ENCODE measurements around the gene GIT1. TPM values are rescaled to one million over a fixed set of nuclear protein-coding genes. Genes with fewer than 3 reads are reported as not detected.

GIT1 gene
- total RNA-seq, 1 donor from 2014 or later = 46.7 TPM

DNA sequence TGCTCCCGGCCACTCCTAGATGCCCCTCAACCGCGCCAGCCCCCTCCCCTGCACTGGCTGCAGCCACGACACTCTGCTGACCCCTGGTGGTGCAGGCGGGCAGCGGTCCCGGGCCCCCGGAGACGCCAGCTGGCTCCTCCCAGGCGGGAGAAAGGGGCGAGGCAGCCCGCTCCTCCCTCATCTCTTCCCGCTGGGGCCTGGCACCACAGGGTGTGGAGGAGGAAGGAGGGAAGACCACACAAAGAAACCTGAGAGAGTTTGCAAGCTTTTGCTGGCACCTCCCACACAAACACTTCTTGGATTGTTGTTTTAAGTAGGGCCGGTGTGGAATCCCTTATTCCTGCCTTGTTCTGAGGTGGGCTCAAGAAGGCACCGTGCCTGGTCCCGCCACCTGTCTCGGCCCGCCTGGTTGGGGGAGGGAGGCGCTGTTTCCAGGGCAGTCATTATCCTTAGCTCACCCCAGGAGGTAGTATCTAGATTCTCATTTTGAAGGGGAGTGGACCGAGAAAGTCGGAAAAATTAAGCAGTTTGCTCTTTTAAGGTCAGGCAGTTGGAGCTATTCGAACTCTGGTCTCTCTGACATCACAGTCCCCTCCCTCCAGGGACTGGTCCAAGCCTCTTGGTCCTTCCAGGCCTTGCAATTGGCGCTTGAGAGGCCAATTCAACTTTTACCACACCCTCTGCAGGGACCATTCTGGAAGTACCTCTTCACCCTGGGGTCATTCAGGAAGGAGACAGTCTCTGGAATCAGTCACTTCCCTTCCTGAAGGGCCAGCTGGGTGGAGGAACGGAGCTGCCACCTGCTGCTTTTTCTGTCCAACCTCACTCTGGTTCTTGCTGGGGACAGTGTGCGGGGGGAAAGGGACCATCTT lies 2.5 kb upstream of the GIT1 start:
- H3K4me1 Mint-ChIP-seq (ENCODE audit: low read depth, unreplicated experiment) = peaks cover 21% of the 10 kb centered on the region
- peaks cover 14% of the 10 kb centered on the region for H3K27me3 Mint-ChIP-seq (ENCODE audit: unreplicated experiment)
- TF ChIP-seq, protein P1, sequence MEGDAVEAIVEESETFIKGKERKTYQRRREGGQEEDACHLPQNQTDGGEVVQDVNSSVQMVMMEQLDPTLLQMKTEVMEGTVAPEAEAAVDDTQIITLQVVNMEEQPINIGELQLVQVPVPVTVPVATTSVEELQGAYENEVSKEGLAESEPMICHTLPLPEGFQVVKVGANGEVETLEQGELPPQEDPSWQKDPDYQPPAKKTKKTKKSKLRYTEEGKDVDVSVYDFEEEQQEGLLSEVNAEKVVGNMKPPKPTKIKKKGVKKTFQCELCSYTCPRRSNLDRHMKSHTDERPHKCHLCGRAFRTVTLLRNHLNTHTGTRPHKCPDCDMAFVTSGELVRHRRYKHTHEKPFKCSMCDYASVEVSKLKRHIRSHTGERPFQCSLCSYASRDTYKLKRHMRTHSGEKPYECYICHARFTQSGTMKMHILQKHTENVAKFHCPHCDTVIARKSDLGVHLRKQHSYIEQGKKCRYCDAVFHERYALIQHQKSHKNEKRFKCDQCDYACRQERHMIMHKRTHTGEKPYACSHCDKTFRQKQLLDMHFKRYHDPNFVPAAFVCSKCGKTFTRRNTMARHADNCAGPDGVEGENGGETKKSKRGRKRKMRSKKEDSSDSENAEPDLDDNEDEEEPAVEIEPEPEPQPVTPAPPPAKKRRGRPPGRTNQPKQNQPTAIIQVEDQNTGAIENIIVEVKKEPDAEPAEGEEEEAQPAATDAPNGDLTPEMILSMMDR (IDR thresholded peaks at IDR 0.05; ENCODE audit: partially characterized antibody, unreplicated experiment) = peak; percentile 95
- DNase-seq = peak; percentile 99
- no peaks in the 10 kb centered on the region for H3K36me3 Mint-ChIP-seq (ENCODE audit: unreplicated experiment)
- peaks cover 4% of the 10 kb centered on the region for H3K9me3 Mint-ChIP-seq (ENCODE audit: unreplicated experiment)
- H3K27ac Mint-ChIP-seq (ENCODE audit: unreplicated experiment) = peak overlapping the region; percentile 91
- peak overlapping the region; percentile 87 for H3K4me3 Mint-ChIP-seq (ENCODE audit: unreplicated experiment)

DNA sequence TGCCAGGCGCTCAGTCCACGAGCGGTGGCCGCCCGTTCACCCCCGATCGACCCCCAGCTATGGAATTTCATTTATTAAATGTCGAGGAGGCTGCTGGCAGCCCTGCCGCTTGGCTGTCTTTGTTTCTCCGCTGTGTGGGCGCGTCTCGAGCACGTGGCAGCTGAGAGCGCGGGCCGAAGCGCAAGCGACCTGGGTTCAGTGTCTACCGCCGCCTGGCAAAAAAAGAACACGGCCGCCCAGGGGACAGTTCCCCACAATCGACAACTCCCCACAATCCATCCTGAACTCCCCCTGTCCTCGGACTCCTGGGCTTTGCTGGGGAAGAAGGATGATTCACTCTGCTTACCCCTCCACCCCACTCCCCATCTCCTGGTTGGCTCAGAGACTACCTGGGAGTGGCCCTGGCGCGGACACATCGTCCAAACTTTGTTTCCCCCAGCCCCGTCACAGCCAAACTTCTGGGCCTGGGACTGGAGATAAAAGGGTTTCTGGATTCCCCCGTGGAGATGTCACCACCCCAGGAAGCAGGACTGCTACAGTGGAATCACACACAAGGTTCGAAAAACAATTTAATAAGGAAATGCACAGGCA lies 1.8 kb upstream of the GIT1 start:
- TF ChIP-seq, protein P1 (IDR thresholded peaks at IDR 0.05; ENCODE audit: partially characterized antibody, unreplicated experiment) = no peak
- H3K36me3 Mint-ChIP-seq (ENCODE audit: unreplicated experiment) = no peaks in the 10 kb centered on the region
- peak overlapping the region; percentile 87 for H3K4me3 Mint-ChIP-seq (ENCODE audit: unreplicated experiment)
- no peak overlapping the region for H3K27ac Mint-ChIP-seq (ENCODE audit: unreplicated experiment)
- peaks cover 4% of the 10 kb centered on the region for H3K9me3 Mint-ChIP-seq (ENCODE audit: unreplicated experiment)
- peaks cover 14% of the 10 kb centered on the region for H3K27me3 Mint-ChIP-seq (ENCODE audit: unreplicated experiment)
- no peak for DNase-seq
- peaks cover 20% of the 10 kb centered on the region for H3K4me1 Mint-ChIP-seq (ENCODE audit: low read depth, unreplicated experiment)

DNA sequence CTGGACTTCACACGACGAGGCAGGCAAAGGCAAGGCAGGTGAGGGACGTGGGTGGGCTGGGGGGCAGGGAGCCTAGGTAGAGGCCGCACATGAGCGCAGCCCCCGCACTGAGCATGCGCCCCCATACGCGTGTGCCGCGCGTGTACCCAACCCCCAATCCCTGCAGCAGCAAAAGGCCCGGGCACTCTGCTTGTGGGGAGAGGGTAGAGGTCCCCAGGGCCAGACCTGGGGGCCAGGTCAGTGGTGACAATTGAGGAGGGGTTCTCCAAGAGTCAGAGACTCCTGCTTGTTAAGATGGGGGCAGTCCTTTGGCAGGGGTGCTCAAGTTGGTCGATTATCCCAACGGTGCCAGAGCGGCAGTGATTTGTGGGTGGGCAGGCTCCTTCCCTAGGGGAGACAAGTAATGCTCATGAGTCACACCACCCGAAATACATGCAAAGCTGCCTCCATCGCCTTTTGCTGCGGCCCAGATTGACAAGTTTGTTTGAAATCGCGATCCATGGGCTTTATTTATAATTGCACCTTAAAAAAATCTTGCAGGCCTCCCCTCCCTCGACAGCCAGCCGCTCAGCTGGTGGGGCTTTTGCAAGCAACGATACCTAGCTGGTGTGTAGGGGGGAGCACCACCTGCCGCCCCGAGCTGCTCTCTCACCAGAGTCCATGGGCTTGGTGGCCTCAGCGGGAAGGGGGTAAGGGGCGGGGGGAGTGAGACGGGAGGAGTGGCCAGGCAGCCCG lies 1.1 kb upstream of the GIT1 start:
- TF ChIP-seq, protein P1 (IDR thresholded peaks at IDR 0.05; ENCODE audit: partially characterized antibody, unreplicated experiment) = no peak
- peak; percentile 52 for DNase-seq
- peak overlapping the region; percentile 41 for H3K27ac Mint-ChIP-seq (ENCODE audit: unreplicated experiment)
- peak overlapping the region; percentile 87 for H3K4me3 Mint-ChIP-seq (ENCODE audit: unreplicated experiment)
- peaks cover 4% of the 10 kb centered on the region for H3K9me3 Mint-ChIP-seq (ENCODE audit: unreplicated experiment)
- no peaks in the 10 kb centered on the region for H3K36me3 Mint-ChIP-seq (ENCODE audit: unreplicated experiment)
- H3K4me1 Mint-ChIP-seq (ENCODE audit: low read depth, unreplicated experiment) = peaks cover 21% of the 10 kb centered on the region
- H3K27me3 Mint-ChIP-seq (ENCODE audit: unreplicated experiment) = peaks cover 14% of the 10 kb centered on the region

DNA sequence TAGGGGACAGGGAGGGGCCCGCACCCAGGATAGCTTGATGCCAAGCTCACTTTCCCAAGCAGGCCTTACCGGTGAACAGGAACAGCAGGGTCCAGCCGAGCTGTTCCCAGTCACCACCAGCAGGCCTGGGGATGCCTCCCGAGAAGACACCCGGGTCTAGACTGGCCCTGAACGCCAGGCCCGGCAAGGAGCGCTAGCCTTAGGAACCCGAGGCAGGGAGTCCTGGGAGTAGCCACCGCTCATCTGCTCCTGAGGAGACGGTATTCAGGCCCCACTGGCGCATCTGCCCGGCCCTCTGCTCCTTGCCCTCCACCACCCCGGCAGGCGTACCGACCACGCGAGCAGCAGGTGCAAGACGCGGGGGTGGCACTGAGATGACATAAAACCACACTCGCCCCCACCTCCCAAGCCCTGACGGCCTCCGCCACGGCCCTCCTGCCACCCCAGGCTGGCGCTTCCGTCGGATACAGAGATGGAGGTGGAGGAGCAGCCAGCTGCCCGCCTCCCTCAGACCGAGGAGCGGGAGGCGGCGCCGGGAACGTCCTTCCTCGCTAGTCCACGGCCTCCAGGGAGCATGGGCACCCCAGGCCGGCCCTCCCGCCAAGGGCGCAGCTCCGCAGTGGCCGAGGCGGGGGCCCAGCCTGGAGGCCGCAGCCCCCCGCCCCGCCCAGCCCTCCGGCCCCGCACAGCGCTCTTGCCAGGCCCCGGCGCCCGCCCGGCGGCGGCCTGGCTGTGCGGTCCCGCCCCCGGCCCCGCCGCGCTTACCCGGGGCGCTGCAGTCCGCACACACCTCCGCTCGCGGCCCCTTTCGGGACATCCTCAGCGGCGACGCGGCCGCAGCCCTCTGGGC lies 661 bp downstream of the GIT1 start:
- H3K27ac Mint-ChIP-seq (ENCODE audit: unreplicated experiment) = peak overlapping the region; percentile 79
- H3K4me3 Mint-ChIP-seq (ENCODE audit: unreplicated experiment) = peak overlapping the region; percentile 92
- DNase-seq = peak; percentile 57
- H3K4me1 Mint-ChIP-seq (ENCODE audit: low read depth, unreplicated experiment) = peaks cover 25% of the 10 kb centered on the region
- peaks cover 4% of the 10 kb centered on the region for H3K9me3 Mint-ChIP-seq (ENCODE audit: unreplicated experiment)
- H3K27me3 Mint-ChIP-seq (ENCODE audit: unreplicated experiment) = peaks cover 14% of the 10 kb centered on the region
- H3K36me3 Mint-ChIP-seq (ENCODE audit: unreplicated experiment) = no peaks in the 10 kb centered on the region
- TF ChIP-seq, protein P1 (IDR thresholded peaks at IDR 0.05; ENCODE audit: partially characterized antibody, unreplicated experiment) = no peak
